ENCODE data around the gene LRRC27.
"Not testable (repeated sequence)": the region's sequence is repeated elsewhere in the genome, so short reads cannot be mapped to it uniquely, and the experiment has no call there.

Gene LRRC27

DNA sequence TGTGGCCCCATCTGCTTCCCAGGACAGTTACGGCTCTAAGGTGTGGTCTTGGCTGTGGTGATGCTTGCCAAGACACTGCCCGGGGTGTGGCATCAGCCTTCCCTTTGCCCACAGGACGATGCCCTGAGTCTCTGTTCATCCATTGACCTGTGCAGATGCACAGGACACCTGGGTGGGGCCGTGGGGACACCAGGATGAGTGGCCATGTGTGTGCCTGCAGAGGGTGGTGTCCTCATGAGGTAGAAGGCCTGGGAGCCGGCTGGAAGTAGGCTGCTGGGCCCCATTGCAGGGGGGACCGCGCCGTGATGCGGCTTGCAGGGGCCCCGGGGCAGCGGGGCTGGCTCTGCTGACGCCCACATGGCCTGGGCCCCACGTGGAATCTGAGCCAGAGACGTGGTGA, 42.6 kb downstream of the LRRC27 start:
- no peak for DNase-seq (ENCODE audit: low read depth)

DNA sequence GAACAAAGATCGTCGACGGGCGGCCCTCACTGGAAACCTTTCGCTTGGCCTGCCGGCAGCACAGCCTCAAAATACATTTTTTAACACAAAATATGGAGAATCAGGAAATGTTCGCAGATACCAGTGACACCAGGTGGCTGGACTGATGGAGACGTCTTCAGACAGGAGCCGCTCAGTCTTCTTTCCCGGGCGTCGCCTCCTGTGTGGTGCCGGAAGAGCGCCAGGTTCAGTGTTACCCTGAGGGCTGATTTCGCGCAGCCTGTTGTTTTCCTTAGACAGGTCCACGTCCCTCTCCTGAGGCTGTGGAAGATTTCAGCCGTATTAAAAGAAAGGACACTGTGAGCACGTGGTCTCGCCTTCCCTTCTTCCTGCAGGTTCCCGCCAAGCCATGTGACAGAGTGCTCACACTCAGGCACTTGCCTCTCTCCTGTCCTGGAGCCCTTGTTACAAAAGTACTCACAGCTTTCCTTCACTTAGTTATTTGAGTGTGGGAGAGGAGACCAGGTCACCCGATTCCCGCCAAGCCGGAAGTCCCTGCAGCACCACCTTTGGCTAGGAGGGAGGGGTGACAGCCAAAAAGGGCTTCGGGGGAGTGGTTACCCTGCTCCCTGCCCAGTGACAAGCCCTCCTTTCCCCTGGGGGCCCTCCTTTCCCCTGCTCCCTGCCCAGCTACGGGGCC, 43.3 kb downstream of the LRRC27 start:
- no peak for DNase-seq (ENCODE audit: low read depth)

DNA sequence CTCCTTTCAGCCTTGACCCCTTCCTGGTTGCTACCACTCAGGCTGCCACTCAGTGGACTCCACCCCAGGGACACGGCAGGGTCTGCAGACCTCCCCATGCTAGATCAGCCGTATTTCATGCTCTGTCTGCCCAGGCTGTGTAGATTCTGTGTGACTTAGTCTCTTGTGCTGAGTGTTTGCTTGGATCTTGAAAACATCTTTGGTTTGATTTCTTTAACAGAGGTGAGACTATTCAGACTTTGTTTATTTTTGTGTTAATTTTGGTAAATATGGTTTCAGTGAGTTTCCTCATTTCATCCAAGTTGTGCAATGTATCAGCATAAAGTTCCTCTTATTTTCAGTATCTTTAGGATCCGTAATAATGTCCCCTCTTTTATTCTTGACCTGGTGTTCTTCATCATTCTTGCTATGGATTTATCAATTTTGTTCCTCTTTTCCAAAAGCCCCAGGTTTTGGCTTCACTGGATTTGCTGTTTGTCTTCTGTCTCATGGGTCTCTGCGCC, 43.9 kb downstream of the LRRC27 start:
- no peak for DNase-seq (ENCODE audit: low read depth)

DNA sequence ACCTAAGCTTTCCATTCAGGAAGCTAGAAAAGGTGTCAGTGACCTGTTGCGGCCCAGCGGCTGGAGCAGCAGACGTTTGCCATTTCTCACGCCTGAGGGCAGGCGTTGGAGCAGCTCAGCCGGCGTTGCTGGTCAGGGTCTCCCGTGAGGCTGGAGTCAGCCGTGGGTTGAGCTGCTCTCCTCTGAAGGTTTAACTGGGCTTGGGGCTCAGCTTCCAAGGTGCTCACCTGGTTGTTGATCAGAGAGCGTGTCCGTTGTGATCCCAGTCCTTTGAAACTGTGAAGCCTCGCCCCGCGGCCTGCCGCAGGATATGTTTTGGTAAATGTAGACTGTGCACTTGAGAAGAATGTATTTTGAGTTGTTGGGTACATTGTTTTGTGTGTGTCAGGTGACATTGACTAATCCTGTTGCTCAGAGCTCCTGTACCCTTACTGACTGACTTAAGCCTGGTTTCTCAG, 44.4 kb downstream of the LRRC27 start:
- DNase-seq (ENCODE audit: low read depth), result no peak

DNA sequence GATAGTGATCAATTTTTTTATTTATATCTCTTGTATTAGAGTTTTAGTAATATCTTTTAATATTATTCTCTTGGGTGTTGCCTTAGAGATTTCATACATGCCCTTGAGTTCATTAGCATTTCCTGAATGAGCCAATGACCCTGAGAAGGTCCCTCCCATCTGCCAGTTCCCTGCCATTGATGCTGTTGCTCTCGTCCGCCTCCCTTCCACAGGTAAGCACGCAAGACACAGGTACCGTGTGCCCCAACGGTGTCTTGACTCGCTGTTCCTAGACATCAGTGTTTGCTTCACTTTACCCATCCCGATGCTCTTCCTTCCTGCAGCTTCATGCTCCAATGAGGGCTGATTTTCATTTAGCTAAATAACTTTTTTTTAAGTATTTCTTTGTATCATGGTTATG, 45.3 kb downstream of the LRRC27 start:
- no peak for DNase-seq (ENCODE audit: low read depth)

DNA sequence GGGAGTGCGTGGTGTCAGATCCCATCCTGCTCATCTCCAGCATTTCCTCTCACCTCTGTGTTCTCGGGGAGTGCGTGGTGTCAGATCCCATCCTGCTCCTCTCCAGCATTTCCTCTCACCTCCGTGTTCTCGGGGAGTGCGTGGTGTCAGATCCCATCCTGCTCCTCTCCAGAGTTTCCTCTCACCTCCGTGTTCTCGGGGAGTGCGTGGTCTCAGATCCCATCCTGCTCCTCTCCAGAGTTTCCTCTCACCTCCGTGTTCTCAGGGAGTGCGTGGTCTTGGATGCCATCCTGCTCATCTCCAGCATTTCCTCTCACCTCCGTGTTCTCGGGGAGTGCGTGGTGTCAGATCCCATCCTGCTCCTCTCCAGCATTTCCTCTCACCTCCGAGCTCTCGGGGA, 47.0 kb downstream of the LRRC27 start:
- not testable (repeated sequence) for DNase-seq (ENCODE audit: low read depth)

DNA sequence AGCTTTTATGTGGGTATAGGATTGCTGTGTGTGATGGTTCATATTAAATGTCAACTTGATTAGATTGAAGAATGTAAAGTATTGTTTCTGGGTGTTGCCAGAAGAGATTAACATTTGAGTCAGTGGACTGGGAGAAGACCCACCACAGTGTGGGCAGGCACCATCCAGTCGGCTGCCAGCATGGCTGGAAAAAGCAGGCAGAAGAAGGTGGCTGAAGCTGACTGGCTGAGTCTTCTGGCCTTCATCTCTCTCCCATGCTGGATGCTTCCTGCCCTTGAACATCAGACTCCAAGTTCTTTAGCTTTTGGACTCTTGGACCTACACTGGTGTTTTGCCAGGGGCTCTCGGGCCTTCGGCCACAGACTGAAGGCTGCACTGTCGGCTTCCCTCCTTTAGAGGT, 49.0 kb downstream of the LRRC27 start:
- DNase-seq (ENCODE audit: low read depth), result not testable (repeated sequence)

DNA sequence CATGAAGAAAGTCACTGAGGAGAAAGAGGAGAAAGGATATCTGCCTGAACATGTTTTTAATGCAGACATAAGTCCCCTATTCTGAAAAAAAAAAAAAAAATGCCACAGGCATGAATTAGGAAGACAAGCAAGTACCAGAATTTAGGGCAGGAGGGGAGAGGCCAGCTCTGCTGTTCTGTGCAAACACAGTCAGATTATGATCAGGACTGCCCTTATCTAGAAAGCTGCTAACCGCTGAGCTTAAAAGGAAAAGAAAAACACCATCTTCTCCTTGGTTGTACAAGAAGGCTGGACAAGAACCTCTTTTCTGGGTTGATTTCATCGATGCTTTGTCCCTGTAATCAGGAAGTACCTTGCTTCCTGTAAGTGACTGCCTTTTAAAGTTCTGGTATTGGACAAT, 49.7 kb downstream of the LRRC27 start:
- DNase-seq (ENCODE audit: low read depth), result no peak

DNA sequence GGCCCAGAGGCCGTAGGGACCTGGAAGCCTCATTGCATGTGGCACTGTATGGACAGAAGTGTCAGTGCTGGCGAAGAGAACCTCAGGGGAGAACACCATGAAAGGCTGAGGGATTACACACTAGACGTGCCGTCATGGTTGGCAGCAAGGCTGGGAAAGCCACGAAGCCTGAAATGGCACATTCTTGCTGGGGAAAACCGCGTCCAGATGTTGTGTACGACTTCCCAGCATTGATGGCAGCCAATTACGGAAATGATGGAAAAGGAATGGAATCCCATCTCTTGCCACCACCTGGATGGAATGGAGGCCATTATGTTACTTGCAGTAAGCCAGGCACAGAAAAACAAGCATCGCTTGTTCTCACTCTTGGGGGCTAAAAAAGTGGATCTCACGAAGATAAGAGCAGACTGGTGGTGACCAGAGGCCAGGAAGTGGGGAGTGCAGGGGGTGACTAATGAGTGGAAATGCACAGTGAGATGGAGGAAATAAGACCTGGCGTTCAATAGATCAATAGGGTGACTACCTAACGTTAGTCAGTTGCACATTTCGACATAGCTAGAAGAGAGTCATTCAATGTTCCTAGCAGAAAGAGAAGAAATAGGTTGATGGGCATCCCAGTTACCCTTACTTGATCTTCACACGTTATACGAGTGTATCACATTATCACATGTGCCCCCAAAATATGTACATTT, 50.4 kb downstream of the LRRC27 start:
- no peak for DNase-seq (ENCODE audit: low read depth)

DNA sequence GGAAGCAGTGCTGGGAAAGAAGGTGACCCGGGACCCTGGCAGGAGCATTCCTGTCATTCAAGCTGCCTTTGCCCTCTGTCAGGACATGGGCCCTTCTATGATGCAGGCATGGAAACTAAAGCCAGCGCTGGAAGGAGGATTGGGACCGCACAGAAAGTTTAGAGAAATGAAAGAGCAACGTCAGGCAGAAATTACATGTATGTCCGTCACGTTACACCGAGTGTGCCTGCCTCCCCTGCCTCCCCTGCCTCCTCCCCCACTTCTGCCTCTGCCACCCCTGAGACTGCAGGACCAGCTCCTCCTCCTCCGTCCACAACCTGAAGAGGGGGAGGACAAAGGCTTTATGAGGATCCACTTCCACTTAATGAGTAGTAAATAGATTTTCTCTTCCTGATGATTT, 51.1 kb downstream of the LRRC27 start:
- no peak for DNase-seq (ENCODE audit: low read depth)

DNA sequence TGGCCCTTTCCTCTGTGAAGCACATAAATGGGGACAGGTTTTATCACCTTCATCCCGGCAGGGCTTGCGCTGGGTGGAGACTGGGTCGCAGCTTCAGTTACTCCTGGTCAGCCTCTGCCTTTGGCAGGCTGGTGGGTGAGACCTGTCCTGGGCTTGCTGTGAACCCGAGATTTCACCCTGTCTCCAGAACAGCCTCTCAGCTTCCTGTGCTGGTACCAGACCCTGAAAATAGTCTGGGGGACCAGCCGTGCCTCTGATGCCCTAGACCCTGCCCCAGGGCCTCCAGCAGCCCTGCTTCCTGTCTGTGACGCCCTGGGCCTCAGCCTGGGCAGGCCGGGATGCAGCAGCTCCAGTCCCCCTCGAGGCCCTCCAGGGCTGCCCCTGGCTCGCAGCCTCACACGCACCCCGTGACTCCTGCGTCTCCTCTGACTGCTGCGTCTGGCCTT, 51.8 kb downstream of the LRRC27 start:
- no peak for DNase-seq (ENCODE audit: low read depth)

DNA sequence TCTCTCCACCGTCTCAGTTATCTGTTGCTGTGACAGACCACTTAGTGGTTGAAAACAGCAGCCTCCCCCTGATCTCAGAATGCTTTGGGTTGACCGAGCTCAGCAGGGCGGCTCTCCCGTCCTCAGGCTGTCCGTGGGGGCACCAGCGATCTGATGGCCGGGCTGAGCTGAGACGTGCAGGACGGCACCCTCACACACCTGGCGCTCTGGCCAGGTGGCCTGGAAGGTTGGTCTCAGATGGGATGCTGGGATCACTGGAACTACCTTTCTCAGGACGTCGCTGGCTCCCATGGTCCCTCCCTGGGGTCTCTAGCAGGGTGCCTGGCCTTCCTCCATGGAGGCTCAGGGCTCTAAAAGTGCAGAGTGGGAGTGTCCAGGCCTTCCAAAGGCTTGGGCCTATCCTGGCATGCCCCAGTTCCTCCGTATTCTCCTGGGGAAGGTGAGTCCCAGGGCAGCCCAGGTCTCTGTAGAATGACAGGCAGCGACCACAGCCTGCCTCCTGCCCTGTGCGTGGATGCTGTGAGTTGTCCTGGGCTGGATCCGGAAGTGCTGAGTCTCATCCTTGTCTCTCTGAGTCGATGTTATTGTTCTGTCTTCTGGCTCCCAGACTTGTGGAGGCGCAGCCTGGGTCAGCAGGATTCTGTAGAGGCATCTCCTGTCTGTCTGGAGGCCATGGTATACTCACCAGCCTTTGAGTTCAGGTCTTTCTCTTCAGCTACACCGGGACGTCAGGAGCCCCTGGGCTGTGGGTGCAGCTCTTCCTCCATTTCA, 52.8 kb downstream of the LRRC27 start:
- no peak for DNase-seq (ENCODE audit: low read depth)

DNA sequence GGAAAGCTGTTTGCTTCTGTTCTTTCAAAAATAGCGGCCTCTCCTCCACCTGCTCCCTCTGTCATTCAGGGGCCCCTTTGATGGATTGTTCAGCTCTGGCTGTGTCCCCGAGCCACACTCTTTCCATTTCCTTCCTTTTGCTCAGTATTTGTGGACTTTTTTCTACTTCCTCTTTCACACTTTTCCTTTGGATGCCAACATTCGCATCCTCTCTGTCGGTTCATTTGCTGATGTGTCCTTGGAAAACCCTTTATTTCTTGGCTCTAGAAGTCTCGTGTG, 53.3 kb downstream of the LRRC27 start:
- DNase-seq (ENCODE audit: low read depth), result no peak

DNA sequence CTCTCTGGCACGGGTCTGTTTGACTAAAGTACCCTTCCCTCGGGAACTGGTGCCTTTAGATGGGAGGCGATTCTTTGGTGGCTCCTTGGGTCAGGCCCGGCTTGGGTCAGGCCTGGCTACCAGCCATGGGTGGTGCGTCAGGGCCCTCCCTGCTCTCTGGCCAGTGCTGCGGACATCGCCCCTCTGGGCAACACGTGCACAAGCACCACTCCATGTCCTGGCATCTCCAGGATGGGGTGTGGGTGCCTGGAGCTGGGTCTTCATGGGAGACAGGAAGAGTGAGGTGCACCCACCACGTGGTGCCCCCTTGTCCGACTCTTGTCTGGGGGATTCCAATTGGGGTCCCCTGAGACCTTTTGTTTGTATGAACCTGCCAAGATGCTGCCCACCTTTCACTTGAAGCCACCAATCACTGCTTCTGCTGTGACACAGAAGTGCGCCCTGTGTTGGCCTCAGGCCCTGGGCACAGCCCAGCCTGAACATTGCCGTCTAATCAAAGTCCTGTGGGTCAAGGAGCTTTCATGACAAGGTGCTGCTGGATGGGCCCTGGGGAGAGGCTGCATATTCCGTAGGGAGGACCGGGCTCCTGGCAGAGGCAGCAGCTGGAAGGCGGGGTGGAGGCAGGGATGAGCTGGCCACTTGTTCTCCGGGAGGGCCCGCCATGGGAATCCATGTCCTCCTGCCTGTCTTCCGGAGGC, 53.9 kb downstream of the LRRC27 start:
- no peak for DNase-seq (ENCODE audit: low read depth)

DNA sequence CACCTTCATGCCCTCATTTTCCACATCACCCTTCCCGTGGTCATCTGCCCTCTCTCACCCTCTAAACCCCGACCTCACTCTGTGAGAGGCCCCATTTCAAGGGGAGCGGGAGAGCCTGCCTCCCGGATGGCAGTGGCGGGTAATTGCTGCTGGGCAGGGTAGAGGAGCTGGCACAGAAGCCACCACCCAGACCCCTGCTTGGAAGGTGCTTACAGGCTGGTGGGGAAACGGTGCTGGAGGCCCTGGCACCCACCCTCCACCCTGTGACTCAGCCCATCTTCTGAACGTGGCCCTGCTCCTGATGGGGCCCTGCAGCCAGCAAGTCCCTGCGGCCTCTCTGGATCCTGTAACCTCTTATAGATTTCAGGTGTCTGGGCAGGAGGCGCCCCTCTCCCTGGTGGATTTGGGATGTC, 54.4 kb downstream of the LRRC27 start:
- DNase-seq (ENCODE audit: low read depth), result no peak

DNA sequence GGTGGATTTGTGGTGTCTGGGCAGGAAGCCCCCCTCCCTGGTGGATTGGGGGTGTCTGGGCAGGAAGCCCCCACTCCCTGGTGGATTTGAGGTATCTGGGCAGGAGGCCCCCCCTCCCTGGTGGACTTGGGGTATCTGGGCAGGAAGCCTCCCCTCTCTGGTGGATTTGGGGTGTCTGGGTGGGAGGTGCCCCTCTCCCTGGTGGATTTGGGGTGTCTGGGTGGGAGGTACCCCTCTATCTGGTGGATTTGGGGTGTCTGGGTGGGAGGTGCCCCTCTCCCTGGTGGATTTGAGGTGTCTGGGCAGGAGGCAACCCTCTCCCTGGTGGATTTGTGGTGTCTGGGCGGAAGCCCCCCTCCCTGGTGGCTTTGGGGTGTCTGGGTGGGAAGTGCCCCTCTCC, 54.9 kb downstream of the LRRC27 start:
- not testable (repeated sequence) for DNase-seq (ENCODE audit: low read depth)

DNA sequence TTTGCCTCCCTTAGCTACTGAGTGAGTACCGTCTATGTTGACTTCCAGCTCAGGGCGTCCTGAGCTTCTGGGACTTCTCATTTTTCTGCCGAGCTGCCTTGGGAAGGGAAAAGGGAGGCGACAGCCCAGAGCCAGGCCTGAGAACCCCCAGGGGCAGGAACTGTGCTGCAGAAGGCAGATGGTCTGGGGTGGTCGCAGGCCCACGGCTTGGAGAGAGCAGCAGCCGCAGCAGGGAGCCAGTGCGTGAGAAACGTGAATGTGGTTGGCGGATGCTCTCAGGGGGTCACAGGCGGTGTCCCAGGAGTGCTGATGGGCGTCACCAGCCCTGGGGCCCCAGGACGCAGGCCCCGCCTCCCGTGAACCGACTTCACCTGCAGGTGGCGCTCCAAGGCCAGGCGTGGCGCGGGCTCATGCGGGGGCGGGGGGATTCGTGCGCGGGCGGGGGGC, 55.8 kb downstream of the LRRC27 start:
- DNase-seq (ENCODE audit: low read depth), result no peak

DNA sequence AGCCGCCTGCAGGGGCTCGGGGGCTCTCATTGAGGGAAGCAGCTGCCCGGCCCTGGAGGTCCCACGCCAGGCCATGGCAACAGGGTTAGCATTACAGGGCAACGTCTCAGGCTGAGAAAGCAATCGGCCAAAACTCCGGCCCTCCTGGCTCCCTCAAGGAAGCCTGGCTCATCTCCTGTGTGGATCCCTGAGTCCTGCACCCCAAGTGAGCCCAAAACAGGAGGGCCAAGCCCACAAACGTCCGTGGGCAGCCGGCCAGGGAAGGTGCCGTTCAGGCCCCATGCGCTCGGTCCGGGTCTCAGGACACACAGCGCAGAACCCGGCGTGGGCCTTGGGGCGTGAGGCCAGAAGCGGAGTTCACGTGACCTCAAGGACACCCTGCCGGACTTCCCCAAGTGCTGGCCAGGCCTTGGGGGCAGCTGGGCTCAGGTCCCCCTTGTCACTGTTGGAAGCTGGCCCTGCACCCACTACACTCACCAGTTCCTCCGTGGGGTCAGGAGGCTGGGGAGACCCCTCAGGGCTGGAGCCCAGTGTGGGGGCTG, 57.0 kb downstream of the LRRC27 start:
- DNase-seq (ENCODE audit: low read depth), result no peak

DNA sequence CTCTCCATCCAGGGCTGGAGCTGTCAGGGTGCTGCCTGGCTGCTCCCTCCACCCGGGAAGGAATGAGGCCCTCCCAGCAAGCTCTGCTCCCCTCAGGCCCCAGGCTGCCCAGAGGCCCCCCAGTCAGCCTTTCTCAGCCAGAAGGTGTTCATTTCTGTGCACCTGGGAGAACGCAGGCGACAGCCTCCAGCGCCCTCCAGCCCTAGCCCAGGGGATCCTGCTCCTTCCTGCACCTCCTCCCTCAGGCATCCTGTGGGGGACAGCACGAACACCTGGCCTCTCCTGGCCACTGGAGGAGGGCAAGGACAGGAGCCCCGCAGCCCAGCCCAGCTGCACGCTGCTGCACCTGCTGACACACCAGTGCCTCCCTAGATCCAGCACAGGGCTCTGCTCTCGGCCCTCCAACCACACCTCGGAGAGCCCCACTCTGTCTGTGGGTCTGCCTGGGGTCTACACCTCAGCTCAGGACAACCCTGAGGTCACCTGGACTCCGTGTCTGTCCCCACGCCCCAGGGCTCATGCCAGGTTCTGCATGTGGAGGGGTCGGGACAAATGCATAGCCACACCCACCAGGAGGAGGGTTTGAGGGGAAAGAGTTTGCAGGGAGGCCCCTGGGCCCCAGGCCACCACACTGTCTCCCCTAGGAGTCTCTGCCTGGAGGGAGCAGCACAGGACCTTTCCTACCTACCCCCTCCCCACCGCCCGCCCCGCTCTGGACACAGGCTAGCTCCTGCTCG, 57.6 kb downstream of the LRRC27 start:
- DNase-seq (ENCODE audit: low read depth), result no peak

DNA sequence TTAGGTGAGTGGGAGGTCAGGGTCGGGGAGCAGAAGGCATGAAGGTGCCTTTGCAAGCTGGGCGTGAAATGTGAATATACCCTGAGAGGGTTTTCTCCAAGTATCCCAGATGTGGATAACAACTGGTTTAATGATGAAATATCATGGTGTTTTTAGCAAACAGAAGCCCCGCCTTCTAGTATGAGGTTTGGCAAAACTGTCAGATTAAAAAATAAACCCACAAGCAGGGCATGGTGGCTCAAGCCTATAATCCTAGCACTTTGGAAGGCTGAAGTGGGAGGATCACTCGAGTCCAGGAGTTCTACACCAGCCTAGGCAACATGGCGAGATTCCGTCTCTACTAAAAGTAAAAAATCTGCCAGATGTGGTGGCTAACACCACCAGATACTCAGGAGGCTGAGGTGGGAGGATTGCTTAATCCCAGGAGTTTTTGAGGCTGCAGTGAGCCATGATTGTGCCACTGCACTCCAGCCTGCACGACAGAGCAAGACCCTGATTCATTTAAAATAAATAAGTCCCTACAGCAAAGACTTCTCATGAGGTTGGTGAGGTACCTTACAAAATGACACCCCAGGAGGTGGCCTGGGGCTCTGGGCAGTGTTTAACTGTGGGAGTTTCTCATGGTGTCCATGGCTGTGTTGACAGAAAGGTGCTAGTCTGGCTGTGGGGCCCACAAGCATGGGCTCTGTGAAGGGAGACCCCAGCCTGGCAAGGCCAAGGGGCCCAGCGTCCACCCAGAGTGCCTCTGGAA, 58.4 kb downstream of the LRRC27 start:
- no peak for DNase-seq (ENCODE audit: low read depth)
